GM21717 (cell line): ENCODE data around the gene PC.

Experiments
- ATAC-seq: cut with Tn5 transposase; IDR thresholded peaks from one replicate; pipeline ENCODE4 v1.9.1; 2021; ENCODE audit warnings: mild to moderate bottlenecking, moderate library complexity; ENCODE audit not compliant: unreplicated experiment

The PC gene

DNA sequence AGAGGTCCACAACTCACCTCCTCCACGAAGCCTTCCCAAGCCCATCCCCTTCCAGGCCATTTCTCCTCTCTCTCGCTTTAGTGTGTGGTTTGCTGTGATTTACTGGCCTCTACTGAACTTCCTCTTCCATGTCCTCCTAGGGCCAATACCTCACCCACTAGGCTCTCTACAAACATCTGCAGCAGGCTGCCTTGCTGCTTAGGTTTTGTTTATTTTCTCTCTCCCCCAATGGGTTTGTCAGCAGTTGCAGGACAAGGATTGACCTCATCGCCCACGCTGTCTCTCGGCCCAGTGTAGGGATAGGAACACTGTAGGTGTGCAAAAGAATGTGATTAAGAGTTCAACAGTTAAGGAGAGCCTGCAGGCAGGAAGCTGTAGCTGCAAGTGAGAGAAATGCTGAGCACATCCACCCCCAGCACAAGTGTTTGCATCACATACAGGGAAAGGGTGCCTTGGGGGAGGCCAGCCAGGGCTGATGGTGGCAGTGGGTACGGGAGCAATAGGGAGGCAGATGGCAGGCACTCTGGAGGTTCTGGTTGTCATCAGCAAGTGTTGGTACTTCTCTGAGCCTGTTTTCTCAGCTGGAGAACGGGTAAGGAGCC is 1.4 kb downstream of the PC start:
- ATAC-seq, result no peak

DNA sequence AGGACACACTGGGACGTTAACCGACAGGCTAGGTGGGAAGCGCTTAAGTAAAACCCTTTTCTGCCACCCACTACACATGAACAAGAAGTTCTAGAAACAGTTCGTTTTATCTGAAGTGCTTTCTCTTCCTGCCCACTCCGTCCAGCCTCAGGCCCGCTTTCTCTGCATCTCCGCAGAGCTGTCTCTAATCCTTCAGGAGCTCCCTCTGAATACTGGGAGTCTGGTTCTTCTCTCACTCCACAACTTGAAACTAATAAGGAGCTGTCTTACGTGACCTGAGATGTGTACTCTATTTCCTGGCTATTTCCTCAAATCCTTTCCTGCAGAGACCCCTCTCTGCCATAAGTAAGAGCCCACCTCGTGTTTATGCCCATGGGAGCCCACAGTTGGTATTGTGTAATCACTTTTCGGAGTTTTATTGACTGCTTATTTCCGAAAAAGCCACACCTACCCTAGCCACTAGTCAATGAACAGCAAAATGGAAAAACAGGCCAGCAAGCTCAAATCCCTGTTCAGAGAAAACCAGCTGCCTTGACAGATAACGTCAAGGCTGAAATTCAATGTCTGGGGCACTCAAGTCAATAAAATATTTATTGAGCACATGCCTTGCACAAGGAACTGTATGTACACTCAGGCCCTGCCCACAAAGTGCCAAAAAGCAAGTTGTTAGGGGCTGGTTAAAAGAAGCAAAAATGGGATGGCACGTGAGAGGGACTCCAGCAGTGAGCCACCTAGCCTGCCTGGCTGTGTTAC is 4.9 kb downstream of the PC start:
- ATAC-seq, result no peak

DNA sequence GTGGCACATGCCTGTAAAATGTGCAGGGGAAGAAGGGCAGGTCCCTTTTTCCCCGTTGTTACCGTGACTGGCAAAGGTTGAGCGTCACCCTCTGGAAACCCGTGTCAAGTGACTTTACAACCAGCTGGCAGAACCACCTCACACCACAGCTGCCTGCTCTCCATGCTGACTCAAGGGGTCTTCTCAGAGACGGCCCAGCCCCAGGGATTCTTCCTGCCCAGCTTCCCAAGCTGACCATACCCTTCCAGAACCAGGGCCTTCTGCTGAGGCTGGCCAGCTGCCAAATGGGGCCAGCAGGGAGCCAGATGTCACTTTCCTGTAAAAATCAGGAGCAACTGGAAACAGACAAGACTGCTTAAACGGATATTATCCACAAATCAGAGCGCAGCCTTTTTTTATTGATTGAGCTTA is 6.3 kb downstream of the PC start:
- no peak for ATAC-seq

GRCh38 chr11:66951135-66951534 is 7.0 kb downstream of the PC start:
- no peak for ATAC-seq

- ATAC-seq, result no peak
Measured at GRCh38 chr11:66950112-66950535, 8.1 kb downstream of the PC start.

DNA sequence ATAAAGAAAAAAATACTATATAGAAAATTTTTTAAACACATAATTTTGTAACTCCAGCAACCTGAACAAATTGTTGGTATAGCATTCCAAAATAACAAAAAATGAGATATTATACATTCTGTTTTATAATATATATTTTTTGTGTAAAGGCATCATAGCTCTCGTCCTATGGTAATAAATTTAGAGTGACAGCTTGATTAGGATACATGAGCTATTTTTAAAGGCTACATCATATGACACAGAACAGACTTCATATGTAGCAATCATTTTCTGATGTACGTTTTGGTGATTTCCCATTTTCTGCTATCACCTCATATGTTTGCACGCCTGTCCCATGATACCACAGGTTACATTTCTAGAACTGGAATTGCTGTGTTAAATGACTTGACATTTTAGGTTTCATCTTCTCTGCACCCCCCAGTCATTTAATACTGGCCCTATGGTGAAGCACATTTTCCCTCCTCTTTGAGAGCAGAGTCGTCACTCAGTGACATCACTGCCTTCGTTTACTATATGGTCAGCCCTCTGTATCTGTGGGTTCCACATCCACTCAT is 19.5 kb downstream of the PC start:
- no peak for ATAC-seq

DNA sequence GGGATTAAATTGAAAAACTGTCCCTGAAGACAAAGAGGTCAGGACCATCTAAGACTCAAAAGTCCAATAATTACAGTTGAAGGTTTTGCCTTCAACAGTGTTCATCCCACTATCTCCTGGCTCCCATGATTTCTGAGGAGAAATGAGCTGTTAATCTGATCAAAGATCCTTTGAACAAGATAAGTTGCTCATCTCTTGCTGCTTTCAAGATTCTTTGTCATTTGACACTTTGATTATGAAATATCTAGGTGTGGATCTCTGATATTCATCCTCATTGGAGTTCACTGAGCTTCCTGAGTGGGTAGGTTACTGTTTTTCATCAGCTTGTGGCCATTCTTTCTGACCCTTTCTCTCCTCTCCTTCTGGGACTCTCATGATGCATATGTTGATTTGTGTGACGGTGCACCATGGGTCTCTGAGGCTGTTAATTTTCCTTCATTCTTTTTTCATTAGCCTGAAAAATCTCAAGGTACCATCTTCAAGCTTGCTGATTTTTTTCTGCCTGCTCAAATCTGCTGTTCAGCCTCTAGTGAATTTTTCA is 20.9 kb downstream of the PC start:
- ATAC-seq, result no peak

- no peak for ATAC-seq
Measured at GRCh38 chr11:66936311-66936711, 21.9 kb downstream of the PC start.

GRCh38 chr11:66934950-66935779 is 23.0 kb downstream of the PC start:
- no peak for ATAC-seq

DNA sequence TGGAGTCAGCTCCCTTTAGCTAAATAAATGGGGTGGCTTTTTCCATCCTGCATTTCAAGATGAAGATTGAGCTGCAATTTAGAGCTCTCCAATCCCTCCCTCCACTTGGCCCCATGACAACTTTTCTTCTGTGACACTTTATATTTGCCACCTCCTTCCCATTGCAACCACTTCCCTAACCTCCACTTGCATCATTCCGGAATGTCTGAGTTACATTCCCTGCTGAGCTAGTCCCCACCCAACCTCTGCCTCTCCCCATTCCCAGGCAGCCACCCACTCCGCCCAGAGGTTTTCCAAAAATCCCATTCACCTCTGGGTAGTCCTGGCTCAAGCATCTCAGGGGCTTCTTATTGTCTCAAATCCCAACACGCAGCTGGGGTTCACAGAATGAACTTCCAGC is 24.7 kb downstream of the PC start:
- ATAC-seq, result no peak

- no peak for ATAC-seq
Measured at GRCh38 chr11:66932543-66932942, 25.6 kb downstream of the PC start.

DNA sequence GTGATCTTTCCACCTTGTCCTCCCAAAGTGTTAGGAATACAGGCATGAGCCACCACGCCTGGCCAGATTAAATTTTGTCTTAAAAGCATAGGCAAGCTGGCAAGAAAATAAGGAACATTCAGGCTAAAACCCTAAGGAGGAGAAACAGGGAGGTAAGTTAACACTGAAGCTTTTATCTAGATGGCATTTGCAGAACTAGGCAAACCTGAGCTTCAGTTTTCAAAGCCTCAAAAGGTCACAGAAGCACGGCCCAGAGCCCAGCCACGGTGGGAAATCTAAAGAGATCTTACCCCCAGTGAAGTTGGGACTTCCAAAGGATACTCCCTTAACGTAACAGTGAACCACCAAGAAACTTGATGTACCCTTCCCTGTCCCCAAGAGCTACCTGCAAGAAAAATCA is 28.4 kb downstream of the PC start:
- ATAC-seq, result no peak

- no peak for ATAC-seq
Measured at GRCh38 chr11:66924272-66924671, 33.9 kb downstream of the PC start.

DNA sequence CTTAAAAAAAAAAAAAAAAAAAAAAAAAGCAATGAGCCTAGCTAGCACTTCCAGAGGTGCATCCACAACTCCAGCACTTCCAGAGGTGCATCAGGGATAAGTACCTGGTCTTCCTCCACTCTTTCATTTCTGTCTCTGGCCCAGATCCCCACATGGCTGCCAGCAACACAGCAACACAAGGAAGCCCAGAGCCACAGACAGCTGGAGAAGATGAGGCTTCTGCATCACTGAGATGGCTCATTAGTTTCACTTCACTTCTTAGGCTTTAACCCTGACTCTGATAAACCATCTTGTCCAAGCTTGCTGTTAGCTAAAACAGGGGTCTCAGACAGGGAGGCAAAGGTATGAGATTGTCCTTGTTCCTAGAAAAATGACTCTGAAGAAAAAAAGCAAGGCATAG is 35.6 kb downstream of the PC start:
- ATAC-seq, result no peak

- no peak for ATAC-seq
Measured at GRCh38 chr11:66920978-66921784, 37.0 kb downstream of the PC start.

GRCh38 chr11:66919923-66920322 is 38.3 kb downstream of the PC start:
- no peak for ATAC-seq

GRCh38 chr11:66918741-66919140 is 39.4 kb downstream of the PC start:
- no peak for ATAC-seq

DNA sequence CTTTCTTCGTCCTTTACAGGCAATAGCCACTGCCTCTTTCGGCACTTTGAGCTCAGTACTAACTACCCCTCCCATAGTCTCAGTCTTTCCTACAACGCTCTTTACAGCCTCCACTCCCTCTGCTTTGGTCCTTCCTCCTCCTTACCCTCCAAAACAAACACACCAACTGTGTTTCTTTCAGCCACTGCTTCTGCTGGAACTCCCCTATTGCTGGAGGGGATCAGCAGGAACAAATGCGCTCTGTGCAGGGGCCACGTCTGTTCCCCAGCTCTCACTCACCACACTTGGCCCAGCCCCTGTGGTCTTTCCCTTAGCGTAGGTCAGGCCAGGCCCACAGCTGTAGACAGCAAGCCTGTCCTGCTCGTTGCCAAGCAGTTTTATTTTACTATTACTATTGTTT is 42.3 kb downstream of the PC start:
- ATAC-seq, result no peak

DNA sequence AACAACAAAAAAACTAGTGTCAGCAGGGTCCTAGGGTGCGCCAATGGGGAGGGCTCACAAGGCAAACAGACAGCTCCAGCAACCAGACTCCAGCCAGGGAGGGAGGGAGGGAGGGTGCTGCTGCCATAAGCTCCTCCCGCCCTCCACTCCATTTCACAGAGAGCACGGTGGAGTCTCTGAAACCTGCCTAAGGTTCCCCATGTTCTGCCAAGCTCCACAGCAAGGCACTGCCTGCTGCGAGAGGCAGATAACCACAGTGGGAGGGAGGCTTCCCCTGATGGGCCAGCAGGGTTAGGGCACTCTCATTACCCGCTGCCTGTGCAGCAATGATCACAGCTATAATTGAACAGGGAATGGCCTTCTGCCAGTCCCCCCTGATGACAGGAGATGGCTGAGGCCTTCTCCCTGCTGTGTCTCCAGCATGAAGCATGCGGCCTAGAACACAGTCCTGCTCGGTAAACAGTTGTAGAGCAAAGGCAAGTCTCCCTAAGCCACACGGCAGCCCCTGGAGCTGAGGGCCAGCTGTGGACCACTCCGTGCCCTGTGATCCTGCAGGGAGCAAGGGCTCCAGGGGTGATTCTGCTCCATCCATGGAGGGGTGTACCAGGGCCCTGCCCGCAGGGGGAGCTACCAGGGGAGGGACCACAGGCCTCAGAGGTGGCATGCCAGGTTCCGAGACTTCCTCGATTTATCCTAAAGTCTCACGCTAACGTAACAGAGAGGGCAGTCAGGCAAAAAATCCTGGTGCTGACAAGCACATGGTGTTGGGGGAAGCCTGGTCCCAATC is 42.9 kb downstream of the PC start:
- no peak for ATAC-seq

DNA sequence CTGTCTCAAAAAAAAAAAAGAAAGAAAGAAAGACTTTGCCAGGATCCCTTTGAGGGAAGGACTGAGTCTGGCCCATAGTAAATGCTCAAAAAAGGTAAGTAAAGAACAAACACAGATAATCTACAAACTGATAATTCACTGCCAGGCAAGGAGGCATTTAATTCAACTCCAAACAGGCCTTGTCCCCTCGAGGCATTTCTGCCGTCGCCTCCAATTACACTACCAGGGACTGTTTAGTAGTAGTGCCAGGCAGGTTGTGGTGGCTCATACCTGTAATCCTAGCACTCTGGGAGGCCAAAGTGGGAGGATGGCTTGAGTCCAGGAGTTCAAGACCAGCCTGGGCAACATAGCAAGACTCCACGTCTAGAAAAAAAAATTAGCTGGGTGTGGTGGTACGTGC is 43.7 kb downstream of the PC start:
- no peak for ATAC-seq
